ENCODE results near the gene THAP12.

Gene THAP12

DNA sequence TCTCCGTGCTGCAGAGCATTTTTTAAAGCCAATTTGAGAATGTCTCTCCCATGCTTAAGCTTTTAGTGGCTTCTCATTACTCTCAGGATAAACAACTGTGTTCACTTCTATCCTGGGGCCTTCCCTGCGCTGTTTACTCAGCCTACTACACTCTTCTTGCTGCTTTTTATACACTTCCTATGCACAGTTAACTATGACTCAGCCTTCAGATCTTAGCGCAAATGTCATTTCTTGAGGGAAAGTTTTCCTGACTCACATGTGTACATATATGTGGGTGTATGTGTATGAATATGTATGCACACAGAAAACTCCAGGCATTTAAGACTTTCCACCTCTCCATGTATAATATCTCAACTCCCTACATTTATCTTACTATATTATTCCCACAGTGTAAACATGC is 9.8 kb downstream of the THAP12 start:
- Histone ChIP-seq H3K36me3 (0 out of 2 replicates have a peak, but pooled peaks cover 4% of the 10 kb centered on the region), H3K4me3 (ENCODE audit: low read depth, low read length) (no peak overlapping the region), H3K27me3 (no peaks in the 10 kb centered on the region), H3K4me1 (no peaks in the 10 kb centered on the region; the same call in 1 of the 2 replicates), H3K9me3 (no peaks in the 10 kb centered on the region)
- TF ChIP-seq, protein P1, sequence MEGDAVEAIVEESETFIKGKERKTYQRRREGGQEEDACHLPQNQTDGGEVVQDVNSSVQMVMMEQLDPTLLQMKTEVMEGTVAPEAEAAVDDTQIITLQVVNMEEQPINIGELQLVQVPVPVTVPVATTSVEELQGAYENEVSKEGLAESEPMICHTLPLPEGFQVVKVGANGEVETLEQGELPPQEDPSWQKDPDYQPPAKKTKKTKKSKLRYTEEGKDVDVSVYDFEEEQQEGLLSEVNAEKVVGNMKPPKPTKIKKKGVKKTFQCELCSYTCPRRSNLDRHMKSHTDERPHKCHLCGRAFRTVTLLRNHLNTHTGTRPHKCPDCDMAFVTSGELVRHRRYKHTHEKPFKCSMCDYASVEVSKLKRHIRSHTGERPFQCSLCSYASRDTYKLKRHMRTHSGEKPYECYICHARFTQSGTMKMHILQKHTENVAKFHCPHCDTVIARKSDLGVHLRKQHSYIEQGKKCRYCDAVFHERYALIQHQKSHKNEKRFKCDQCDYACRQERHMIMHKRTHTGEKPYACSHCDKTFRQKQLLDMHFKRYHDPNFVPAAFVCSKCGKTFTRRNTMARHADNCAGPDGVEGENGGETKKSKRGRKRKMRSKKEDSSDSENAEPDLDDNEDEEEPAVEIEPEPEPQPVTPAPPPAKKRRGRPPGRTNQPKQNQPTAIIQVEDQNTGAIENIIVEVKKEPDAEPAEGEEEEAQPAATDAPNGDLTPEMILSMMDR (IDR thresholded peaks at IDR 0.05; ENCODE audit: low read depth, low read length), result no peak
- no peak for DNase-seq

DNA sequence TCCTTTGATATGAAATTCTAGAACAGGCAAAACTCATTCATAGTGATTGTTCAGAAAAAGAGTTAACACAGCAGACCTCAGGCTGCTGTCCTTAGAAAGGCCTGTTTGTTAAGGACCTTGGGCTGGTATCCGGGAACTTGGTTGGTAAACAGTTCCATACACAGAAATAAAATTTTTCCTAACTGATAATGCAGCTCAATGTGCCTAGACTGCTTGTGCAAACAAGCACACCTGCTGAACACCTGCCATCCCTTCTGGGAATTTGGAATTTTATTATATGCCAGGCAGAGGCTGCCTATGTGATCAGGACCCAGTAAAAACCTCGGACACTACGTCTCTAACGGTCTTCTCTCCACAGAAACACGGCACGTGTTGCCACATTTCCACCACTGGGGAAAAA is 11.5 kb downstream of the THAP12 start:
- H3K36me3 ChIP-seq, result peaks cover 10% of the 10 kb centered on the region
- no peaks in the 10 kb centered on the region for H3K27me3 ChIP-seq
- no peak for DNase-seq
- no peaks in the 10 kb centered on the region for H3K9me3 ChIP-seq
- H3K4me3 ChIP-seq (ENCODE audit: low read depth, low read length), result no peak overlapping the region
- TF ChIP-seq, protein P1 (IDR thresholded peaks at IDR 0.05; ENCODE audit: low read depth, low read length), result no peak
- no peaks in the 10 kb centered on the region; the same call in 1 of the 2 replicates for H3K4me1 ChIP-seq

DNA sequence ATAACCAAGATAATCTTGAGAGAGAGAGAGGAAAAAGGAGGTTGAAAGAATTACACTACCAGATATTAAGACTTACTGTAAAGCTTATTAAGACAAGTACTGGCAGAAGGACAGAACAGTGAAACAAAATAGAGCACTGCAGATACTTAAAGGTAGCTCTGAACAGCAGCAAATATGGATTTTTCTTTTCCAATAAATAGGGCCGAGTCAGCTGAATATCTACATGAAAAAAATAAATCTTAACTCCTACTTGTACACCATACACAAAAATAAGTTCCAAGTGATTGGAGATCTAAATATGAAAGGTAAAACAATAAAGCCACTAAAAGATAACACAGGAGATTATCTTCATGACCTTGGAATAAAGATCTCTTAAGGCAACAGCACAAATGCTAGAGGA is 12.4 kb downstream of the THAP12 start:
- H3K4me3 ChIP-seq (ENCODE audit: low read depth, low read length), result no peak overlapping the region
- TF ChIP-seq, protein P1 (IDR thresholded peaks at IDR 0.05; ENCODE audit: low read depth, low read length), result no peak
- no peak for DNase-seq
- peaks cover 14% of the 10 kb centered on the region for H3K36me3 ChIP-seq
- H3K4me1 ChIP-seq, result no peaks in the 10 kb centered on the region; the same call in 1 of the 2 replicates
- H3K27me3 ChIP-seq, result no peaks in the 10 kb centered on the region
- no peaks in the 10 kb centered on the region for H3K9me3 ChIP-seq

DNA sequence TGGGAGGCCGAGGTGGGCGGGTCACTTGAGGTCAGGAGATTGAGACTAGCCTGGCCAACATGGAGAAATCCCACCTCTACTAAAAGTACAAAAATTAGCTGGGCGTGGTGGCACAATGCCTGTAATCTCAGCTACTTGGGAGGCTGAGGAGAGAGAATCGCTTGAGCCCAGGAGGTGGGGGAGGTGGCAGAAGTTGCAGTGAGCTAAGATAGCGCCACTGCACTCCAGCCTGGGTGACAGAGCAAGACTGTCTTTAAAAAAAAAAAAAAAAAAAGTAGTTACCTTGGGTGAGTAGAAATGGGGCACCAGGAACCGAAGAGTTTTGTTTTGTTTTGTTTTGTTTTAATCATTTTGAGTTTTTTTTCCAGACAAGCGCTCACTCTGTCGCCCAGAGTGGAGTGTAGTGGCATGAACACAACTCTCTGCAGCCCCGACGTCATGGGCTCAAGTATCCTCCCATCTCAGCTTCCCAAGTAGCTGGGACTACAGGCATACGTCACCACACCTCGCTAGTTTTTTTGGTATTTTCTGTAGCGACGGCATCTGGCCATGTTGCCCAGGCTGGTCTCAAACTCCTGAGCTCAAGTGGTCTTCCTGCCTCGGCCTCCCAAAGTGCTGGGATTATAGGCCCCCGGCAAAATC is 15.8 kb downstream of the THAP12 start:
- Histone ChIP-seq H3K9me3 (no peaks in the 10 kb centered on the region), H3K4me1 (no peaks in the 10 kb centered on the region; the same call in 1 of the 2 replicates), H3K36me3 (peaks cover 18% of the 10 kb centered on the region), H3K4me3 (ENCODE audit: low read depth, low read length) (no peak overlapping the region), H3K27me3 (no peaks in the 10 kb centered on the region)
- TF ChIP-seq, protein P1 (IDR thresholded peaks at IDR 0.05; ENCODE audit: low read depth, low read length), result no peak
- no peak for DNase-seq

DNA sequence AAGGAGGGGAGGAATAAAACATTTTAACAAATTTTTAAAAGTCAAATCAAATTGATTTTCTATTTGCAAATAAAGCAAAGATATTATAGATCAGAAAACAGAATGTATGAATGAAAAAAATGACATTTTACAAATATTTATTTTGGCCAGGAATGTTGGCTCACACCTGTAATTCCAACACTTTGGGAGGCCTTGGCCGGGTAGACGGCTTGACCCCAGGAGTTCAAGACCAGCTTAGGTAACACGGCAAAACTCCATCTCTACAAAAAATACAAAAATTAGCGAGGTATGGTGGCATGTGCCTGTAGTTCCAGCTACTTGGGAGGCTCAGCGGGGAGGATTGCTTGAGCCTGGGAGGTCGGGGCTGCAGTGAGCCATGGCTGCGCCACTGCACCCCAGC is 18.2 kb downstream of the THAP12 start:
- peaks cover 22% of the 10 kb centered on the region for H3K36me3 ChIP-seq
- no peaks in the 10 kb centered on the region for H3K27me3 ChIP-seq
- H3K9me3 ChIP-seq, result no peaks in the 10 kb centered on the region
- no peak overlapping the region for H3K4me3 ChIP-seq (ENCODE audit: low read depth, low read length)
- no peak for DNase-seq
- TF ChIP-seq, protein P1 (IDR thresholded peaks at IDR 0.05; ENCODE audit: low read depth, low read length), result no peak
- H3K4me1 ChIP-seq, result no peaks in the 10 kb centered on the region; the same call in 1 of the 2 replicates

DNA sequence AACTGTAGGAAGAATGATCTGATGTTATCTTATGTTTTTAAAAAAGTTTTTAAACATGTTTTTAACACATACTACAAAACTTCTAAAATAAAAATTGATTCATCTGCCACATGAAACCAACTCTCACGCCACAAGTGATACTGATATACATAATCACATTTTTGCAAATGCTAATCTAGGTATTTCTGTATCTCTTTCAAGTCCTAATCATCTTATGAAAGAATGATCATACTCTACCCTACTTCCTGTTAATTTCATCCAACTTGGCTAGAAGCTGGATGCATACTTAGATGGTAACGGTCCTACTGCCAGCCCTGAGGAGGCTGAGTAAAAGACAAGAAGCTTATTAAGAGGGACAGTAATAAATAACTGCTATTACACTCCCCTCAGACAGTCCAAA is 19.2 kb downstream of the THAP12 start:
- Histone ChIP-seq H3K36me3 (peaks cover 22% of the 10 kb centered on the region), H3K27me3 (no peaks in the 10 kb centered on the region), H3K4me3 (ENCODE audit: low read depth, low read length) (no peak overlapping the region), H3K9me3 (no peaks in the 10 kb centered on the region), H3K4me1 (no peaks in the 10 kb centered on the region; the same call in 1 of the 2 replicates)
- TF ChIP-seq, protein P1 (IDR thresholded peaks at IDR 0.05; ENCODE audit: low read depth, low read length), result no peak
- DNase-seq, result no peak

Measured in BE2C (cell line).